ENCODE data around the gene HADHB.
"Not testable (repeated sequence)": the region's sequence is repeated elsewhere in the genome, so short reads cannot be mapped to it uniquely, and the experiment has no call there.

DNA sequence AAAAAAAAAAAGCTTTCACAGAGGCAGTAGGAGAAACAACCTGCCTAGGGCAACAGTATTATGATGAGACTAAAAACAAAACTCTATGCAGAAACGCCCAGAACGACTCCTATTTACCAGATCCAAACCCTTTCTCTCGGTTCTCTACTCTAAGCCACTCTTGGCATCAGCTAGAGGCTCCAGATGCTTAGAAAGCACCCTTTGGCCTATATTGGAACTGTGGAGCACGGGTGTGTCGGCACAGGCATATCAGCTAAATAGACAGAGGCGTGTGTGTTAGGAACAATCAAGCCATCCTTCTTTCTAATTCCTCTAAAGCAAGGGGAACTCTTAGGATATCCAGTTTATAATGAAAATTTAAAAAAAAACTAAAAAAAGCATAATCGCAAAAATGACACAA lies 60.4 kb downstream of the HADHB start:
- TF ChIP-seq POLR2A, POLR2AphosphoS5, TAF1, POU2F2, SPI1 (IDR thresholded peaks at IDR 0.05; ENCODE audit: low read depth, low read length): not testable (repeated sequence)

Data from GM12891 (cell line).